ENCODE data around the gene SLC28A2.
"Not testable (repeated sequence)": the region's sequence is repeated elsewhere in the genome, so short reads cannot be mapped to it uniquely, and the experiment has no call there.

The SLC28A2 gene

GRCh38 chr15:45262906-45263461, 10.9 kb downstream of the SLC28A2 start:
- no peak for DNase-seq

DNA sequence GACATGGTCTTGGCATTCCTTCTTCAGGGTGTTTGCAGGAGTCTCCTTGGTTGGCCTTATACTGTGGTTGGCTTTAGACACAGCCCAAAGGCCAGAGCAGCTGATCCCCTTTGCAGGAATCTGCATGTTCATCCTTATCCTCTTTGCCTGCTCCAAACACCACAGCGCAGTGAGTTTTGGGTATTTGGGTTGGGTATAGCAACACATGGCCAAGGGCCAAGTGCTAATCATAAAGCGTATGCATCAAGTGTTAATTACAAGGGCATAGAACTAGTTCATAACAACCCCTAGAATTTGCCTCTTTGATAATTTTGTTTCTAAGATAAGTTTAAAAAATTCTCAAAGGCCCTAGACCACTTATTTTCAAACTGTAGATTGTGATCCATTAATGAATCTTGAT, 11.8 kb downstream of the SLC28A2 start:
- DNase-seq: no peak

DNA sequence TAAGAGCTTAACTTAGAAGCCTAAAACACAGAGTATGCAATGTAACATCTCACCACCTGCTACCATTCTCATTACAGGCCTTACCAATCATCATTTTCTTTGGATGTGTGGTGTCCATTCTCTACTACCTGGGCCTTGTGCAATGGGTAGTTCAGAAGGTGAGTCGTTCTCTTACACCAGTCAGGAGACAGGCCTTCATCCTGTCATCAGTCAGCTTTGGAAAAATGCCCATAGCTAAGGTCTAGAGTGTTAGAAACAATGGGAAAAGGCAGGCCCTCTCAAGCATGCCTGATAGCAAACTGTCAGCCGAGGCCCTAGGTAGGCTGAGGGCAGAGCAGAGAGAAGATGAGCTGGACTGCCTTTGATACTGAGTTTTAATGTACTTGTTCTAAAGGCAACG, 13.5 kb downstream of the SLC28A2 start:
- no peak for DNase-seq

- DNase-seq: no peak
Measured at GRCh38 chr15:45268135-45268534, 16.1 kb downstream of the SLC28A2 start.

GRCh38 chr15:45274636-45275380, 22.8 kb downstream of the SLC28A2 start:
- no peak for DNase-seq

- no peak for DNase-seq
Measured at GRCh38 chr15:45276831-45277230, 24.8 kb downstream of the SLC28A2 start.

GRCh38 chr15:45279024-45279698, 27.1 kb downstream of the SLC28A2 start:
- DNase-seq: peak; percentile 89

- no peak for DNase-seq
Measured at GRCh38 chr15:45285413-45285812, 33.4 kb downstream of the SLC28A2 start.

- no peak for DNase-seq
Measured at GRCh38 chr15:45287390-45287956, 35.4 kb downstream of the SLC28A2 start.

DNA sequence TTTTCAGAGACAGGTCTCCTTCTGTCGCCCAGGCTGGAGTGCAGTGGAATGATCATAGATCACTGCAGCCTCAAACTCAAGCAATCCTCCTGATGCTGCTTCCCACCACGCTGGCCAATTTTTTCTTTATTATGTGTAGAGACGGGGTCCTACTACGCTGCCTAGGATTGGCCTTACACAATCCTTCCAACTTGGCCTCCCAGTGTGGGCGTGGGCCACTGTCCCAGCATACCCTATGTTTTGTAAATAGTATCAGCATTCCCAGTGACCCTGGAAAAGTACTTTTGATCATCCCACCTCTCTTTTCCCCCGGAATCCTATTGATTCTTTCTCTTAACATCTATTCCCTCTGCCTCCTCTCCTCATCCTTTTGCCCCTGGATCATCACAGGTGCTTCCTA, 36.9 kb downstream of the SLC28A2 start:
- no peak for DNase-seq

DNA sequence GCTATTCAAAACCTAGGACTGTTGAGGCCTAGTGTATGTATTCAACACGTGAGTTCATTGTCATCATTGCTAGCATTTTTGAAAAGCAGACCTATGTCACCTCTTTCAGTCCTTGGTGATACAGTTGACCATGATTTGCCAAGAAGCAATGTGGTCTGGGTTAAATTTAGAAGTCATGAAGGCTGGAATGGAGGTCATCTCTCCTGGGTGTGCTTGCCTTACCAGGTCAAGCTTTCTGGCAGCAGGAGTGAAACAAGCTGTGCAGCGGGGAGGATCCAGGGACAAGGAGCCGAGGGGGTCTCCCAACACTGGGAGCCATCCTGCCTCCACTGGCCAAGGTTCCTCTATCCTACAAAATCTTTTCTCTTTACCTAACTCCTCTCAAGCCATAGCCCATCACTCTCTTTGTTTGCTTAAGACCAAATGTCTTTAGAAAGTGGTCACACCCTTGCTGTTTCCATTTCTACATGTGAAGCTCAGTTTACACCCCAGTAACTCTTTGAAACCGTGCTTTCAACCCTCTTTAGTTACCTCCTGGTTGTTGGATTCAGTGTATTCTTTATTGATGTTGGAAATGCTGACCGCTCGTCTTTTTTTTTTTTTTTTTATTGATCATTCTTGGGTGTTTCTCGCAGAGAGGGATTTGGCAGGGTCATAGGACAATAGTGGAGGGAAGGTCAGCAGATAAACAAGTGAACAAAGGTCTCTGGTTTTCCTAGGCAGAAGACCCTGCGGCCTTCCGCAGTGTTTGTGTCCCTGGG, 40.0 kb downstream of the SLC28A2 start:
- DNase-seq: no peak

- not testable (repeated sequence) for DNase-seq
Measured at GRCh38 chr15:45293326-45293725, 41.3 kb downstream of the SLC28A2 start.

GRCh38 chr15:45298964-45299378, 46.9 kb downstream of the SLC28A2 start:
- not testable (repeated sequence) for DNase-seq

DNA sequence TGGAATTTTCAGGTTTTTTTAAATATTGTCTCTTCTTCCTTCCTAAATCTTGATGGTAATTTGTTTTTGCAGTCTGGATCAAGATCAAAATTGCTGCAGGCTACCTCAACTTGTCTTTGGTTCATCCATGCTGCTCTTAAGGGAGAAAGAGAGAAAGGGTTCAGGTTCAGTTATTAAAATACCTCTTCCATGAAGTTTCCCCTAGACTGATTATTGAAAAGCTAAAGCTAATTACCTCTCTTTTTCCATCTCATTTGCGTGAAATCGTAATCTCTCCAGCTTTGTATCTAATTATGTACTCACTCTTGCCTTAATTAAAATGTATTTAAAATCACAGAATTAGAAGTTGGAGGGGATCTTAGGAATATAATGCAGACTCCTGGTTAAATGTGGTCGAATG, 52.7 kb downstream of the SLC28A2 start:
- no peak for DNase-seq

DNA sequence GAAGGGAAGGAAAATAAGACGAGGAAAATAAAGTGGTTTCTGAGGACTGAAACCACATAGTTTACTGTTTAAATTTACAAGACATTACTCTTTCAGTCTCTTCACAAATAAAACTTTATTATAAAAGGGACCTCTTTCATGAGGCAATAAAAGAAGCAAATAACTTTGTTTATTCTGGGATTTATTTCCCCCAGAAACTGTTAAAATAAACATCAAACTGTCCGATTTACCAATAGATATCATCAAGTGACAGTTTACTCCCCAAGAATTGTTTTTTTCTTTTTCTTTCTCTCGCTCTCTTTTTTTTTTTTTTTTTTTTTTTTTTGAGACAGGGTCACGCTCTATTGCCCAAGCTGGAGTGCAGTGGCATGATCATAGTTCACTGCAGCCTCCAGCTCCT, 54.1 kb downstream of the SLC28A2 start:
- no peak for DNase-seq

DNA sequence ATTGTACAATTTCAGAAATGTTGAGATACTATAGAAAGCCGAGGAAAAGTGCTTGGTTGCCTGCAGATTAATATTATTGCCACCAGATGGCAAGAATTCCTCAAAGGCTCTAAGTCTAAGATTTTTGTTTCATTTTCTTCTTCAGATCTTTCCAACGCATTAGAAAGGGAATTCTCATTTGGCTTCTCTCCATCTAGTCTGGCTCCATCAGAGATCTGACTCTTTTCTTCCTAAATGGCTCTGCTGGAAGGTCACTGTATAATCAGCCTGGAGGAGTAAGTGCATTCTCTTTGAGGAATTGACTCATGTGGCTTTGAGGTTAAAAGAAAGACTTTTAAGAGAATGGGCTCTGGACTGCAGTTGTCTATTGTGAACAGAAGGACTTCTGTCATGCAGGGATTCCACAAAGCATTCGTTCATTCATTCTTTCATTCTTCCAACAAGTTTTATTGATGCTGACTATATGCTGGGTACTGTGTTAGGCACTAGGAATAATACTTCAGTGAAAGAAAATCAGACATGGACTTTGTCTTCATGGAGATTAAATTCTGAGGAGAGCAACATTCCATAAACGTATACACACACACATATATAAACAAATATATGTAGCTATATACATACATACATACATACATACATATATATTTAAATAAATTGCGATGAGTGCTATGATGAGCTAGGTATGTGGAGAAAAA, 55.3 kb downstream of the SLC28A2 start:
- no peak for DNase-seq

DNA sequence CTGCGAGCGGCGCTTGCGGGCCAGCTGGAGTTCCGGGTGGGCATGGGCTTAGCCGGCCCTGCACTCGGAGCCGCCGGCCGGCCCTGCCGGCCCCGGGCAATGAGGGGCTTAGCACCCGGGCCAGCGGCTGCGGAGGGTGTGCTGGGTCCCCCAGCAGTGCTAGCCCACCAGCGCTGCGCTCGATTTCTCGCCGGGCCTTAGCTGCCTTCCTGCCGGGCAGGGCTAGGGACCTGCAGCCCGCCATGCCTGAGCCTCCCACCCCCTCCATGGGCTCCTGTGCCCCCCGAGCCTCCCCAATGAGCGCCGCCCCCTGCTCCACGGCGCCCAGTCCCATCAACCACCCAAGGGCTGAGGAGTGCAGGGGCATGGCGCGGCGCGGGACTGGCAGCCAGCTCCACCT, 62.1 kb downstream of the SLC28A2 start:
- DNase-seq: not testable (repeated sequence)

- no peak for DNase-seq
Measured at GRCh38 chr15:45314960-45315359, 62.9 kb downstream of the SLC28A2 start.

DNA sequence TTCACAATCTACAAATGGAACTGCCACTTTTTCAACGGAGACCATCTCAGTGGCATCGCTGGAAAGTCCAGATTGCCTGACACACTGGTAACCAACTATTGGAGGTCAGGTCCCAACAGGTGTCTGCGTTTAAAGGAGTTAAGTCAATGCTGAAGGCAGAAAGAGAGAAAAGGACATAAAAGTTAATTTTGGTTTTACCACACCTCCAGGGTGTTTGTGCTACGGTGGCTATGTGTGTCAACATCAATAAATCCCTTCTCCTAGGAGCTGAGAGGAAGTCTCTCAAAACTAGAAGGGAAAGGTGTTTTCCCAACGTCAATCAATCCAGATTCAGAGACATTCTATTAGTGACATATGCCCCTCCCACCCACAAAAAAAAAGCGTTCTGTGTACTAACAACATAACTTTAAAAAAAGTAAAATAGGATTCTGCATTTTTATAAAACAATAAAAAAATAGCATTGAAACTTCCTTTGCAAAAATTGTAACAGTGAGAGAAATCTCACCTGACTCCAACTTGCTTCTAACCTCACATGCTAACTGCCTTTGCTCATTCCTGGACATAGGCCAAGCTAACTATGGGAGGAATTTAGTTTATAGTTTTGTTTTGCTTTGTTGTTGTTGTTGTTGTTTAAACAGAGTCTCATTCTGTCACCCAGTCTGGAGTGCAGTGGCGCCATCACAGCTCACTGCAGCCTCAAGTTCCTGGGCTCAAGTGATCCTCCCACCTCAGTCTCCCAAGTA, 67.6 kb downstream of the SLC28A2 start:
- DNase-seq: no peak

DNA sequence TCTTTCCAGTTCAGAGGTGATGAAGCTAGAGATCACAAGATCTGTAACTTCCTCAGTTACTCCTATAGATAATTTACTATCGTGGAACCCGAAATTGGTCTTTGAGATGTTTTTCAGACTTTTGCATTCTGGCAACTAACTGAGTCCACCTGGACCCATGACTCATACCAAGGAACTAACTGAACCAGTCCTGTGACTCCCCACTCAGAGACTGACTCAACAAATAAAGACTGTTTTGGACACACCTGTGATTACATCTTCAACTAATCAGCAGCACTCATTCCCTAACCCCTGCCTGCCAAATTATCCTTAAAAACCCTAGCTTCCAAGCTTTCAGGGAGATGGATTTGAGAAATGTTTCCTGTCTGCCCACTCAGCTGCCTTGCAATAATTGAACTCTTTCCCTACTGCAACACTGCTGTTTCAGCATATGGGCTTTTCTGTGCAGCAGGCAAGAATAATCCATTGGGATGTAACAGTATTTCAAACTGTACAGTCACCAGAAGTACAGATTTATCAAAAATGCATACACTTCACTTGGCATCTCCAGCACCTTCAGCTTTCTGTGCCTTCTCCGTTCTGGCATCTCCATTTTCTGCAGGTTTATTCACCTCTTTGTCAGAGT, 68.7 kb downstream of the SLC28A2 start:
- no peak for DNase-seq

DNA sequence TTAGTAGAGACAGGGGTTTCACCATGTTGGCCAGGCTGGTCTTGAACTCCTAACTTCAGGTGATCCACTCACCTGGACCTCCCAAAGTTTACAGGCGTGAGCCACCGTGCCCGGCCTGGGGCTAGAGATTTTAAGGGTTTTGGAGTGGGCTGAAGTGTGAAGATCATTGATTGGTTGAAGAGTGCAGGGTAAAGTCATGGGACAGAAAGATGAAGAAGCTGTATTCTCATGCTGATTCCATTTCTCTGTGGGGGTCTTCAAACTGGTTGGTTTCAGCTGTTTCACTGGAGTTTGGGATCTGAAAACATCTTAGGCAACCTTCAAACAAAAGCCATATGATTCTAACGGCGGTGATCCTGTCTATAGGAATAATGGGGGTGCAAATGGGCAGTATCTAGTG, 74.2 kb downstream of the SLC28A2 start:
- no peak for DNase-seq
